ENCODE data around the gene STAT2.
"Not testable (repeated sequence)": the region's sequence is repeated elsewhere in the genome, so short reads cannot be mapped to it uniquely, and the experiment has no call there.

Gene STAT2

GRCh38 chr12:56332512-56333196 lies 27.3 kb downstream of the STAT2 start:
- no peak for DNase-seq (ENCODE audit: low read depth, low spot score)
- H3K27ac ChIP-seq = peak overlapping the region; percentile 90

DNA sequence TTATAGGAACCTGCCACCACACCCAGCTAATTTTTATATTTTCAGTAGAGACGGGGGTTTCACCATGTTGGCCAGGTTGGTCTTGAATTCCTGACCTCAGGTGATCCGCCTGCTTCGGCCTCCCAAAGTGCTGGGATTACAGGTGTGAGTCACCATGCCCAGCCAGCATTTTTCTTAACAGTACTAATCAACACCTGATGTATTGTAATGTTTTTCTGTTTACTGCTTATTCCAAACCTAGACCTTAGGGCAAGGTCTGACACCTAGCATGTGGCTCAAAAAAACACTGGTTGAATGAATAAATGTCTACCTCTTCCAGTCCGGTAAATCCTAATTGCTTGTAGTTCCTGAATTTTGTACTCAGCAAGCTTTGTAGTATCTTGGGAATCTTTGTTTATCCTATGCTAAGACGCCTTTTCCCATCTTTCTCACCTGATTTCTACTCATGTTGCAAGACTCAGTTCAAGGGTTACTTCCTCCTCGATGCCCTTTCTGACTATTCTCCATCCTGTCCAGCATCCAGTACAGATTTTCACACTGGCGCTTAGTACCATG lies 28.9 kb downstream of the STAT2 start:
- DNase-seq (ENCODE audit: low read depth, low spot score) = no peak
- peak overlapping the region; percentile 19 for H3K27ac ChIP-seq

- DNase-seq (ENCODE audit: low read depth, low spot score) = no peak
Observed at GRCh38 chr12:56326533-56326932, 33.4 kb downstream of the STAT2 start.

DNA sequence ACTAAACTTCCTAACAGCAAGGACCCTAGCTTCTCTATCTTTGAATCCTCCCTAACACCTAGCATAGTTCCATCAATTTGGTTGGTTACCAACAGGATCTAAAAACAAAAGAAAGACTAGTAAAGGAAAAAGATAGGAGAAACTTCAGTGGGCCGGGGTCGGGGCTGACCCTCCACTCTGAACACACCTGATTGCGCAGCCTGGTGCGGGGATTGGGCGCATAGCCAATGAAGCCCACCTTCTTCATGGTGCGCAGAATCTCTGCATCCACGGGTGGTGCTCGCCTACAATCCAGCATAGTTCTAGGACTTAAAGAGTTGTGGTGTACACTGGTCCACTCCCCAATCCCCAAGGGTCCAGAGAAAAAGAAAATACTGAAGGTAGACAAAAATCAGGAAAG lies 33.8 kb downstream of the STAT2 start:
- no peak for DNase-seq (ENCODE audit: low read depth, low spot score)
- H3K27ac ChIP-seq = no peak overlapping the region

More at GRCh38 chr12:56326533-56326932, 33.4 kb downstream of the STAT2 start:
- no peak overlapping the region for H3K27ac ChIP-seq

- H3K27ac ChIP-seq = no peak overlapping the region
- DNase-seq (ENCODE audit: low read depth, low spot score) = no peak
Observed at GRCh38 chr12:56324206-56324605, 35.7 kb downstream of the STAT2 start.

GRCh38 chr12:56321610-56322009 lies 38.3 kb downstream of the STAT2 start:
- not testable (repeated sequence) for H3K27ac ChIP-seq; DNase-seq (ENCODE audit: low read depth, low spot score)

GRCh38 chr12:56321027-56321426 lies 38.9 kb downstream of the STAT2 start:
- no peak for DNase-seq (ENCODE audit: low read depth, low spot score)
- H3K27ac ChIP-seq = no peak overlapping the region

- DNase-seq (ENCODE audit: low read depth, low spot score) = no peak
- H3K27ac ChIP-seq = no peak overlapping the region
Observed at GRCh38 chr12:56317675-56318074, 42.2 kb downstream of the STAT2 start.

DNA sequence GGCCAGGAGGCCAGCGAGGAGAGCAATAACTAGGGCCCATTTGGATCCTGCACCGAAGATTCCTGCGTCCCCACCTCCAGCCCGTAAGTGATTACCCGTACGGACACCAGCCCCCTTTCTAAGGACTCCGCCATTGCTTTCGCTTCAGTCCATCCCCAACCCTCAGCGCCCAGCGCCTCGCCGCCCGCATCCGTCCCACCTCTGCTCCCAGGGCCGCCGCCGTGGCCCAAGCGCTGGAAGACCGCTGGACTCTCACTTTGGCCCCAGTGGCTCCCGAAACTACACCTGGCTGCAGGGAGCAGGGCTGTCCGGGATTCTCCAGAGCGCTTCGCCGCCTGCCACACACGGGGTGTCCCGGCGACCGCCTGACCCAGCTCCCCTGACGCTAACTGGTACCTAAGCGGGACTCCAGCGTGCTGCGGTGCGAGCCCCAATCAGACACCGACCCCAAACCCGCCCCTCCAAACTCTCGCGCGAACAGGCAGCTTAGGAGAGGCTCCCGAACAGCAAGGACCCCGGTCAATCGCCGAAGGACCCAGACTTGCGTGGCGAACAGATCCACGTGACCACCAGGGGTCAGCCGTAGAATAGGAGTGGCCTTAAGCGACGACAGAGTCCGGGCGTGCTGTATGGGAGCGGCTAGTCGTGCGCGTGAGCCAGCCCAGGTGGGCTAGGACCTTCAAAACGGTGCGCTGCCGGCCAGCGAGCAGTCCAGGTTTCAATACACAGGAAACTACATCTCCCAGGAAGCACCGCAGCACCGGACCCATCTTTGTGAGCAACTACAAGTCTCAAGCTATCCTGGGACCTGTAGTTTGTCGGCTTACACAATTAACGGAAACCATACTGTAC lies 44.1 kb downstream of the STAT2 start, which contains the start of gene CNPY2:
Gene CNPY2 (minus strand): TSS at position 367 of the 852 bp plus-strand sequence. CDS start 771 bp downstream, outside the sequence.
- H3K27ac ChIP-seq = peak within 1 kb of the TSS; percentile 88
- peak; percentile 92 for DNase-seq (ENCODE audit: low read depth, low spot score)

- DNase-seq (ENCODE audit: low read depth, low spot score) = no peak
- H3K27ac ChIP-seq = peak overlapping the region; percentile 88
Observed at GRCh38 chr12:56315249-56315621, 44.7 kb downstream of the STAT2 start.

DNA sequence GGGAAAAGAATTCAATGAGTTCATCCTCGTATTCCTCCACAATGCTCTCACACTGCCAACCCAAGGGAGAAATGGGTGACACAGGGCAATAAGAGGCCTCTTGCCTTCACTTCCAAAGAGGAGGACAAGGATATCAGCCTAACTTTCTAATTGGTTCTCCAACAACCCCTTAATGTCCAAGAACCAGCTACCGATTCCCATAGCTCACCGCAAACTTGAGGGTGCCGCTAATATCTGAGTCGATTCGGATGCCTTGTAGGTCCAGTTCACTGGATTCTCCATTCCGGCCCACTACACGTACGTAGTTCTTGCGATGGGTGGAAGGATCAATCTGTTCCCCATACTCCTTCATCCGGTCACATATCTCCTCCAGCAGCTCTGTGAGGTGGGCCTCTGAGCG lies 48.9 kb downstream of the STAT2 start:
- no peak overlapping the region for H3K27ac ChIP-seq
- DNase-seq (ENCODE audit: low read depth, low spot score) = no peak

- DNase-seq (ENCODE audit: low read depth, low spot score) = no peak
- H3K27ac ChIP-seq = no peak overlapping the region
Observed at GRCh38 chr12:56308714-56309113, 51.2 kb downstream of the STAT2 start.

DNA sequence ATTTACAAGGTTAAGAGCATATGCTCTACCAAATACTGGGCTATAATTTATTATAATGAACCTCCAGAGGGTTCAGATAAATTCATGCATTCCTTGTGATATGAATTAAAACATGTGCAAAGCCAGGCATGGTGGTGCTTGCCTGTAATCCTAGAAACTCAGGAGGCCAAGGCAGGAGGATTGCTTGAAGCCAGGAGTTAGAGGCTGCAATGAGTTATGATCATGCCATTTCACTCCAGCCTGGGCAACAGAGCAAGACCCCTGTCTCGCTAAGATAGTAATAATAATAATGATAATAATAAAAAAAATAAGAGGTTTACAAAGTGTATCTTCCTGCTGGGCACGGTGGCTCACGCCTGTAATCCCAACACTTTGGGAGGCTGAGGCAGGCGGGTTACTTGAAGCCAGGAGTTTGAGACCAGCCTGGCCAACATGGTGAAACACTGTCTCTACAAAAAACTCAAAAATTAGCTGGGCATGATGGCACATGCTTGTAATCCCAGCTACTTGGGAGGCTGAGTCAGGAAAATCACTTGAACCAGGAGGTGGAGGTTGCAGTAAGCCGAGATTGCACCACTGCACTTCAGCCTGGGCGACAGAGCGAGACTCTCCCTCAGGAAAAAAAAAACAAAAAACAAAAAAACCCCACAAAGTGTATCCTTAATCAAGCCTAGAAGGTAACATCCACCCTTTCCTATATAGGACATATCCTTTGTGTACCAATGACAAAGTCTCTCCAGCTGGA lies 52.5 kb downstream of the STAT2 start:
- no peak for DNase-seq (ENCODE audit: low read depth, low spot score)
- no peak overlapping the region for H3K27ac ChIP-seq

GRCh38 chr12:56304872-56305590 lies 54.9 kb downstream of the STAT2 start:
- H3K27ac ChIP-seq = no peak overlapping the region
- DNase-seq (ENCODE audit: low read depth, low spot score) = no peak

GRCh38 chr12:56304276-56304675 lies 55.6 kb downstream of the STAT2 start:
- H3K27ac ChIP-seq = no peak overlapping the region
- no peak for DNase-seq (ENCODE audit: low read depth, low spot score)

- DNase-seq (ENCODE audit: low read depth, low spot score) = no peak
Observed at GRCh38 chr12:56300644-56301464, 59.1 kb downstream of the STAT2 start.

DNA sequence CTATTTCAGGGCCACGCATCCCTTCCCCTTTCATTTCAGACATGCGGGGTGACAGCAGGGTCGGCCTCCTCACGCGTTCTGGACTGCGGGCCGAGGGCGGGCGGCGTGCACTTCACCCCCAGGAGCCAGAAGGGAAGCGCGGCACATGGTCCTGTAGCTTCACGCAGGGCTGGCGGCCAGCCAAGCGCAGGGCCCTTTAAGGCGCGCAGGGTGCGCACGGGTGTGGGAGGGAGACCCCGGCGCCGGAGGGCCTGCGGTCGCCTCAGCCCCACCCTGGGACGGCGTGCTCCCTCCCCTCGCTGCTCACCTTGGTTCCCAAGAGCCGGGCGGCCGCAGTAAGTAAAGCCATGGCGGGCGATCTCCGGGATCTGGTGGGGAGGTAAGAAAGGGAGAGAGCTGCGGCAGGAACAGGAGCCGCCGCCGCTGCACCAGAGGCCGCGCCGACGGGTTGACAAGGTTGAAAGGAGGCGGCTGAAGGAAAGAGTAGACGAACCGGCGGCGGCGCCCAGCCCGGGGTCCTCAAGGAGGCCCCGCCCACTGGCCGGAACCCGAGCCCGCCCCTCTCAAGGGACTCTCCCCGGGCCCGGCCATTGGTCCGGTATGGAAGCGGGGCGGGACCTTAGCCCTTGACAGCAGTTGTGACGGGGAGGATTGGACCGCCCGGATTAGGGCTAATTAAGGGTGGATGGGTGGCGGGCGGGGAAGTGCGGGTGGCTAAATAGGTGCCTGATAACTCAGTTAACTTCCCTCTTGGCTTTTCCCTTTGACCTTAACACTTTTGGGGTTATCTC lies 59.9 kb downstream of the STAT2 start, which contains the start of gene CS:
Gene CS (minus strand): TSS at position 478 of the 791 bp plus-strand sequence. CDS start 129 bp downstream, at position 349.
- peak; percentile 82 for DNase-seq (ENCODE audit: low read depth, low spot score)
- peak within 1 kb of the TSS; percentile 88 for H3K27ac ChIP-seq

More at GRCh38 chr12:56300644-56301464, 59.1 kb downstream of the STAT2 start:
- peak overlapping the region; percentile 88 for H3K27ac ChIP-seq

DNA sequence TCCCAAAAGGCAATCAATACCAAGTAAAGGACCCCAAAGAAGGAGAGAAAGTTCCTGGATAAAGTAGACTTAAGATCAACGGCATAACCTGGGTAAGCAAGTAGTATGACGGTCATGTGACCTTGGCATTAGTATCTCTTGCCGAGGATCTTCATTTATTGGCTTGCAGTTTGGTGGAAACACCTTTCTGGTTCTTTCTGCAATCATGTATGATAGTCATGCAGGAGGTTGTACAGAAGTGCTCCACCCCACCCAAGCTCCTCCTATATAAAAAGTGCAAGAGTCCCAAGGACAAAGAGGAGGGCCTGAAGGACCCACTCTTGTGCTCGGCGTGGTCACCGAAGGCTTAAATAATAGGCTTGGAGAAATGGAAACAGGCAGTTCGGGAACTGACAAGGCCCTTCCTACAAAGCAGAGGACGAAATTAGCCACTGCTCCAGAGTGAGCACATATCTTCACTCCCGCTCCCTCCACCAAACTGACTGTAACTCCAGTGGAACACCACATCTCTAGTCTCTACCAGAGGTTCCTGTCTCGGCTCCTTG lies 60.5 kb downstream of the STAT2 start:
- no peak for DNase-seq (ENCODE audit: low read depth, low spot score)
- peak overlapping the region; percentile 88 for H3K27ac ChIP-seq
